GM23338 (cell line): ENCODE results near the gene RBMXL3. TPM values are rescaled to one million over a fixed set of nuclear protein-coding genes. Genes with fewer than 3 reads are reported as not detected.

ENCODE experiments used
- ATAC-seq: fragments of 200-7000 bp; cut with Tn5 transposase; 3 replicates; pipeline ENCODE4 v1.9.1; 2020
- DNase-seq: peaks from one replicate; pipeline ENCODE4 v3.0.0-alpha.2; 2015; ENCODE audit warnings: low spot score
- H2AFZ ChIP-seq: fragments of 200-600 bp; sonication (generic); 2 replicates; pipeline ENCODE4 v1.8.0; 2016; ENCODE audit warnings: antibody characterized with exemption, mild to moderate bottlenecking, moderate library complexity
- H3F3A ChIP-seq: fragments of 200-600 bp; sonication (generic); replicated peaks from 2 replicates; pipeline ENCODE4 v1.8.0; 2017; ENCODE audit warnings: antibody characterized with exemption, mixed run types, low read depth
- H3K27ac ChIP-seq: fragments of 200-600 bp; sonication (generic); 2 replicates; pipeline ENCODE4 v1.6.1; 2016; ENCODE audit warnings: low read depth
- H3K27me3 ChIP-seq: fragments of 200-600 bp; sonication (generic); 2 replicates; pipeline ENCODE4 v1.8.0; 2016; ENCODE audit warnings: mild to moderate bottlenecking, mixed run types, moderate library complexity; ENCODE audit not compliant: insufficient read depth
- H3K36me3 ChIP-seq: fragments of 200-600 bp; sonication (generic); 2 replicates; pipeline ENCODE4 v1.8.0; 2016; ENCODE audit warnings: mild to moderate bottlenecking; ENCODE audit not compliant: insufficient read depth
- H3K4me1 ChIP-seq: fragments of 200-600 bp; sonication (generic); 2 replicates; pipeline ENCODE4 v1.8.0; 2016; ENCODE audit warnings: mild to moderate bottlenecking, moderate library complexity; ENCODE audit not compliant: insufficient read depth
- H3K4me2 ChIP-seq: fragments of 200-600 bp; sonication (generic); 2 replicates; pipeline ENCODE4 v1.7.1; 2017; ENCODE audit warnings: mixed run types
- H3K4me3 ChIP-seq: fragments of 200-600 bp; sonication (generic); 2 replicates; pipeline ENCODE4 v1.6.1; 2016; ENCODE audit warnings: mixed run types
- H3K79me2 ChIP-seq: fragments of 200-600 bp; sonication (generic); replicated peaks from 2 replicates; pipeline ENCODE4 v1.8.0; 2017; ENCODE audit warnings: mild to moderate bottlenecking; ENCODE audit not compliant: insufficient read depth
- H3K9me2 ChIP-seq: fragments of 200-600 bp; sonication (generic); 2 replicates; pipeline ENCODE4 v1.8.0; 2017; ENCODE audit not compliant: insufficient read depth
- H4K20me1 ChIP-seq: fragments of 200-600 bp; sonication (generic); replicated peaks from 2 replicates; pipeline ENCODE4 v1.8.0; 2017; ENCODE audit warnings: mild to moderate bottlenecking; ENCODE audit not compliant: insufficient read depth
- H3K27ac Mint-ChIP-seq: 2 replicates; pipeline ENCODE4 v1.8.0; 2020; ENCODE audit warnings: inconsistent platforms, mild to moderate bottlenecking, moderate library complexity, mixed read lengths
- H3K27me3 Mint-ChIP-seq: 3 replicates; pipeline ENCODE4 v1.8.0; 2022; ENCODE audit warnings: low read depth, mild to moderate bottlenecking, moderate library complexity, mixed read lengths, inconsistent platforms; ENCODE audit not compliant: insufficient read depth, poor library complexity
- H3K36me3 Mint-ChIP-seq: 3 replicates; pipeline ENCODE4 v1.8.0; 2021; ENCODE audit warnings: low read depth, mild to moderate bottlenecking, inconsistent platforms, moderate library complexity, mixed read lengths
- H3K4me1 Mint-ChIP-seq: 3 replicates; pipeline ENCODE4 v1.8.0; 2020; ENCODE audit warnings: mild to moderate bottlenecking, inconsistent platforms, mixed read lengths
- H3K4me3 Mint-ChIP-seq: 3 replicates; pipeline ENCODE4 v1.8.0; 2021; ENCODE audit warnings: moderate library complexity, mild to moderate bottlenecking, inconsistent platforms, mixed read lengths
- H3K9me3 Mint-ChIP-seq: 3 replicates; pipeline ENCODE4 v1.8.0; 2020; ENCODE audit warnings: moderate library complexity, mild to moderate bottlenecking, inconsistent platforms, mixed read lengths
- CREB1 ChIP-seq: fragments of 250-450 bp; sonication (Bioruptor Pico); IDR thresholded peaks from 2 replicates; pipeline ENCODE4 v1.5.0; 2020; ENCODE audit warnings: low read depth, mild to moderate bottlenecking, moderate library complexity
- CTCF ChIP-seq, 2 experiments: fragments of 200-600 bp in 1 of 2; sonication (generic) in 1 of 2; conservative IDR thresholded peaks; 2 replicates each; pipeline versions ENCODE4 v1.5.1 to v1.6.1; 2016 to 2017; ENCODE audit warnings: antibody characterized with exemption in 2 of 2, low read depth in 2 of 2, mild to moderate bottlenecking in 2 of 2, moderate library complexity in 1 of 2
- ETS1 ChIP-seq: IDR thresholded peaks from 2 replicates; pipeline ENCODE4 v1.6.1; 2016; ENCODE audit warnings: antibody characterized with exemption
- EZH2 ChIP-seq: fragments of 200-600 bp; sonication (generic); IDR thresholded peaks from one replicate; pipeline ENCODE4 v1.8.0; 2017; ENCODE audit warnings: antibody characterized with exemption, mild to moderate bottlenecking, low read depth; ENCODE audit not compliant: unreplicated experiment
- EZH2phosphoT487 ChIP-seq: fragments of 200-600 bp; sonication (generic); IDR thresholded peaks from one replicate; pipeline ENCODE4 v1.8.1; 2018; ENCODE audit warnings: antibody characterized with exemption; ENCODE audit not compliant: unreplicated experiment
- JUNB ChIP-seq: IDR thresholded peaks from one replicate; pipeline ENCODE4 v1.6.1; 2016; ENCODE audit warnings: antibody characterized with exemption; ENCODE audit not compliant: unreplicated experiment
- NANOG ChIP-seq: IDR thresholded peaks from 2 replicates; pipeline ENCODE4 v1.6.1; 2016; ENCODE audit warnings: antibody characterized with exemption, borderline replicate concordance
- POLR2AphosphoS5 ChIP-seq: IDR thresholded peaks from 2 replicates; pipeline ENCODE4 v1.6.1; 2016; ENCODE audit warnings: antibody characterized with exemption, low read depth
- REST ChIP-seq: IDR thresholded peaks from one replicate; pipeline ENCODE4 v1.6.1; 2018; ENCODE audit warnings: antibody characterized with exemption; ENCODE audit not compliant: unreplicated experiment
- STAT1 ChIP-seq: IDR thresholded peaks from one replicate; pipeline ENCODE4 v1.6.1; 2016; ENCODE audit warnings: antibody characterized with exemption; ENCODE audit not compliant: unreplicated experiment
- ZNF114 ChIP-seq: fragments of 250-450 bp; sonication (Bioruptor Pico); IDR thresholded peaks from 2 replicates; pipeline ENCODE4 v1.5.0; 2020; ENCODE audit warnings: mild to moderate bottlenecking, moderate library complexity
- ZNF331 ChIP-seq: fragments of 250-450 bp; sonication (Bioruptor Pico); IDR thresholded peaks from 2 replicates; pipeline ENCODE4 v1.5.0; 2020; ENCODE audit warnings: low read depth, mild to moderate bottlenecking, moderate library complexity
- ZNF462 ChIP-seq: fragments of 250-450 bp; sonication (Bioruptor Pico); IDR thresholded peaks from 2 replicates; pipeline ENCODE4 v1.5.0; 2020; ENCODE audit warnings: mild to moderate bottlenecking, moderate library complexity
- polyA plus RNA-seq: library from polyadenylated mRNA; unstranded; fragments of >200 nt; fragmentation: Nextera tagmentation; extraction: Ambion mirVana; gene quantifications from 2 replicates; pipeline ENCODE4 v1.2.1, GENCODE V29; 2016
- total RNA-seq: library from RNA; depleted of rRNA; stranded (reverse); fragments of >200 nt; shearing (Covaris generic); gene quantifications from 2 replicates; pipeline ENCODE4 v1.2.3, GENCODE V29; 2014

RBMXL3 gene
- total and polyA plus RNA-seq, 2 experiments from 2014 or later = not detected

GRCh38 chrX:115229337-115230003, 40.3 kb downstream of the RBMXL3 start:
- Histone ChIP-seq H2AFZ (no peak overlapping the region), H3K9me2 (no peaks in the 10 kb centered on the region), H3K4me2 (no peak overlapping the region), H4K20me1 (no peaks in the 10 kb centered on the region), H3K27ac (no peak overlapping the region), H3K79me2 (peaks cover 16% of the 10 kb centered on the region; the same call in 1 of the 2 replicates), H3K27me3 (no peaks in the 10 kb centered on the region), H3K4me1 (no peaks in the 10 kb centered on the region; the same call in 1 of the 2 replicates), H3K36me3 (no peaks in the 10 kb centered on the region), H3K4me3 (no peak overlapping the region), H3F3A (no peaks in the 10 kb centered on the region)
- Mint-ChIP-seq H3K36me3 (no peaks in the 10 kb centered on the region), H3K4me3 (no peak overlapping the region), H3K4me1 (peaks cover 23% of the 10 kb centered on the region), H3K27ac (no peak overlapping the region), H3K27me3 (peaks cover 7% of the 10 kb centered on the region), H3K9me3 (no peaks in the 10 kb centered on the region)
- TF ChIP-seq CREB1 (CRISPR knock-in tag) (no peak), CTCF (conservative IDR thresholded peaks at IDR 0.05; ENCODE audit: low read depth in 2 of 2) (no peak), ZNF331 (CRISPR knock-in tag) (no peak), REST (no peak), ZNF114 (CRISPR knock-in tag) (no peak), ETS1 (no peak), NANOG (no peak), EZH2 (no peak), POLR2AphosphoS5 (no peak), JUNB (no peak), ZNF462 (CRISPR knock-in tag) (no peak), EZH2phosphoT487 (no peak), STAT1 (no peak)
- DNase-seq = no peak
- ATAC-seq = no peak
